ACC112 (cell line): Measurements from ENCODE around the gene DNAJB14.

Experiments used
- H2AFZ ChIP-seq: fragments of 200-600 bp; sonication (generic); one replicate; pipeline ENCODE4 v1.6.0; 2017; ENCODE audit warnings: antibody characterized with exemption, low read length; ENCODE audit not compliant: unreplicated experiment
- H3K27ac ChIP-seq: fragments of 200-600 bp; sonication (generic); 2 replicates; pipeline ENCODE4 v1.5.1; 2014; ENCODE audit warnings: low read depth, mild to moderate bottlenecking, antibody characterized with exemption, low read length, moderate library complexity
- H3K27me3 ChIP-seq: fragments of 200-600 bp; sonication (generic); 2 replicates; pipeline ENCODE4 v1.6.1; 2014; ENCODE audit warnings: mild to moderate bottlenecking, antibody characterized with exemption, low read length, moderate library complexity, mixed read lengths; ENCODE audit not compliant: insufficient read depth
- H3K36me3 ChIP-seq: fragments of 200-600 bp; sonication (generic); 2 replicates; pipeline ENCODE4 v1.6.1; 2016; ENCODE audit warnings: mild to moderate bottlenecking, antibody characterized with exemption, low read length, moderate library complexity, mixed read lengths; ENCODE audit not compliant: insufficient read depth
- H3K4me1 ChIP-seq: fragments of 200-600 bp; sonication (generic); one replicate; pipeline ENCODE4 v1.6.1; 2016; ENCODE audit warnings: low read length, mixed read lengths; ENCODE audit not compliant: insufficient read depth, unreplicated experiment, control insufficient read depth
- H3K4me3 ChIP-seq: fragments of 200-600 bp; sonication (generic); 2 replicates; pipeline ENCODE4 v1.5.1; 2014; ENCODE audit warnings: mild to moderate bottlenecking, low read depth, low read length
- H3K79me2 ChIP-seq: fragments of 200-600 bp; sonication (generic); one replicate; pipeline ENCODE4 v1.6.0; 2016; ENCODE audit warnings: low read length; ENCODE audit not compliant: control insufficient read depth, unreplicated experiment, insufficient read depth

DNAJB14 gene

DNA sequence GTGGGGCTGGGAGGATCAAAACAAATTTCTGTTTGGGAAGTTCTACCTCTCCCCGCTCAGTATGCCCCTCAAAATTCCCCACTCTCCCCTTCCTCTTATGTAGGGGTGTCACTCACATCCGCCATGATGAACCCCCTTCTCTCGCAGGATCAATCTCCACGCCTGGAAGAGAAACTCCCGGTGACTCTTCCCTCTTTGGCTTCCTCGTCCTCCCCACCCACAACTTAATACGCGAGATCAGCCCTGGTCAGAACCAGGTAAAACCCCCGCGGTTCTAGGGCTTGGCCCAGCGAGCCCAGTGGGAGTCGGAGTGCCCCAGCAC, 52.6 kb downstream of the DNAJB14 start:
- H3K4me1 ChIP-seq = peaks cover 24% of the 10 kb centered on the region
- peak overlapping the region; percentile 31 for H2AFZ ChIP-seq
- H3K27ac ChIP-seq = peak overlapping the region; percentile 50
- H3K79me2 ChIP-seq = peaks cover 46% of the 10 kb centered on the region
- H3K36me3 ChIP-seq = 0 out of 2 replicates have a peak, but pooled peaks cover 4% of the 10 kb centered on the region
- H3K27me3 ChIP-seq = no peaks in the 10 kb centered on the region
- H3K4me3 ChIP-seq = peak overlapping the region; percentile 79

DNA sequence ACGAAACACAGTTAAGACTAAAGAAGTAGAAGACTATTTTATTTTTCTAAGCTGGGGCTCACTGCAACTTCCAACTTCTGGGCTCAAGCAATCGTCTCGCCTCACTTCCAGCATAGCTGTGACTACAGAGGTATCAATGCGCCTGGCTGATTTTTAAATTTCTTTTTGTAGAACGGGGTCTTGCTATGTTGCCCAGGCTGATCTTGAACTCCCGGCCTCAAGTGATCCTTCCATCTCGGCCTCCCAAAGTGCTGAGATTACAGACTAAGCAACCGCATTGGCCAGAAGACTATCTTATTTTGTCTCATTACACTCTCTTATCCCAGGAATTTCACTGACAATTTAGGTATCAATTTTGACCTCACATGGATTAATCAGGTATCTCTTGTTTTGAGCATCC, 53.4 kb downstream of the DNAJB14 start:
- H3K27ac ChIP-seq = no peak overlapping the region
- 0 out of 2 replicates have a peak, but pooled peaks cover 4% of the 10 kb centered on the region for H3K36me3 ChIP-seq
- H3K4me1 ChIP-seq = peaks cover 24% of the 10 kb centered on the region
- H2AFZ ChIP-seq = no peak overlapping the region
- no peaks in the 10 kb centered on the region for H3K27me3 ChIP-seq
- peak overlapping the region; percentile 79 for H3K4me3 ChIP-seq
- peaks cover 50% of the 10 kb centered on the region for H3K79me2 ChIP-seq

DNA sequence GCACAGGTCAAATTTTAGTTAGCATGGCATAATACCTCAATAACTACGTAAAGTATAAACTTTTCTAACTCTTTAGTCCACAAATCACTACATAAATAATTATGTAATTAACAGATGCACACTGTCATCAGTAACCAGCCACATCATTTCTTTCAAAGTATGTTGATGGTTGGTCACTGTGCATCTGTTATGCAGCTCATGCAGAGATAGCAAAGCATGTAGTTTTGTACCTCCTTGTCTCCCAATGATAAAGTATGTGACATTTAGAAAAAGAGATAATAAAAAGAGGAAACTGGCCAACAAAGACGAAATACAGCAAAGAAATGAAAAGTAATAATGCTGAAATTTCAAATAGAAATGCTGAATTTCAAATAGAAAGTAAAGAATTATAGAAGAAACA, 55.1 kb downstream of the DNAJB14 start:
- Histone ChIP-seq H3K27me3 (no peaks in the 10 kb centered on the region), H3K4me1 (peaks cover 31% of the 10 kb centered on the region), H3K27ac (no peak overlapping the region), H3K36me3 (0 out of 2 replicates have a peak, but pooled peaks cover 8% of the 10 kb centered on the region), H2AFZ (no peak overlapping the region), H3K79me2 (peaks cover 56% of the 10 kb centered on the region), H3K4me3 (no peak overlapping the region)

DNA sequence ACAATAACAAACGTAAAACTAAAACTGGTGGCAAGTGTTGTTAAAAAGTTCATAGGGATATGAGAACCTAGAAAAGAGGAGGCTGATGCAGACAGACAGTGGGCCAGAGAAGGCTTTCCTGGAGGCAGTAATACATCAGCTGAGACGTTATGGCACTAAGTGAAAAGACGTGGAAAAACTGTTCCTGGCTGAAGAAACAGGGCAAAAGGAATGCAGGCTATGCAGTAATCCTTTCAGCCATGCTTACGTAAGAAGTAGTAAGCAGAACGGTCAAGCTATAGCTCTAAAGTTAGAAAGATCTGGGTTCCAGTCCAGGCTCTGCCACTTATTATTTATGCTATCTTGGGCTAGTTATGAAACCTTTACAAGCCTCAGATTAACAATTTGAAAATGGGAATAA, 58.6 kb downstream of the DNAJB14 start:
- H3K27ac ChIP-seq = no peak overlapping the region
- peaks cover 12% of the 10 kb centered on the region for H3K36me3 ChIP-seq
- no peak overlapping the region for H3K4me3 ChIP-seq
- H3K27me3 ChIP-seq = no peaks in the 10 kb centered on the region
- H3K4me1 ChIP-seq = peaks cover 31% of the 10 kb centered on the region
- peaks cover 42% of the 10 kb centered on the region for H3K79me2 ChIP-seq
- H2AFZ ChIP-seq = no peak overlapping the region

DNA sequence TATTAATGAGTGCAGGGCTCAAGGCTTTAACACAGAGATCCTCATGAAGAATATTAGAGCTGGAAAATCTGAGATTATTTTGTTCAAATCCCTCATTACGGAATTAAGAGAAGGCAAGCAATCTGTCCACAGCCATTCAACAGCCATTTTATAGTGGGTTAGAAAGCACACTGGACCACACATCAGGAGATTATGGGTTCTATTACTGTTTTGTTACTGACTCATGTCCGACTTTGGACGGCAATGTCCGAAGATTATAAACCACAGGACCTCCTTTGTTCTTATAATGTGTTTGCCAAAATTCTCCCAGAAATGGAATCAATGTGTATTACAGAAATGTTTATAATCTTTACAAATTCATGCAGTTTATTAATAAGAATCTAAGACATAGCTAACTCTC, 60.3 kb downstream of the DNAJB14 start:
- peak overlapping the region; percentile 24; the same call in 1 of the 2 replicates for H3K27ac ChIP-seq

DNA sequence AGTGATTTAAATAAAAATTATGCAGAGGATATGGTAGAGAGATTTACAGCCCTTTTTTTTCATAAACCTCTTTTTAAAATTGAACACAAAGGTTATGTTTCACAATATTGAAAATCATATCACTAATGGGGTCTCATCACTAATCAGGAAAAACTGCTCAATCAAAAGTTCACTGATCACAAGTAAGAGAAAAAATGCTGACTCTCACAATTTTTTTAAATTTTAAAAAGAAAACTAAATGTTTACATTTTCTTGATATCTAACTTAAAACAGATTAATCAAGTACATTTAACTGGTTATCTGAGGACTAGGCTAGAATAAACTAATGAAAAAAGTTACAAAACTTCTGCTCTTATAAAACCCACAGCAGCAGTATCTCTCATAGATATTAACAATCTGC, 60.7 kb downstream of the DNAJB14 start:
- H3K27me3 ChIP-seq = no peaks in the 10 kb centered on the region
- H2AFZ ChIP-seq = no peak overlapping the region
- H3K4me3 ChIP-seq = 0 out of 2 replicates have a peak overlapping the region, but pooled peaks have one; percentile 29
- H3K27ac ChIP-seq = peak overlapping the region; percentile 24; the same call in 1 of the 2 replicates
- H3K36me3 ChIP-seq = peaks cover 22% of the 10 kb centered on the region
- peaks cover 21% of the 10 kb centered on the region for H3K79me2 ChIP-seq
- peaks cover 16% of the 10 kb centered on the region for H3K4me1 ChIP-seq

More for the DNA sequence above, 60.3 kb downstream of the DNAJB14 start:
- no peaks in the 10 kb centered on the region for H3K27me3 ChIP-seq
- H3K79me2 ChIP-seq = peaks cover 26% of the 10 kb centered on the region
- H3K4me3 ChIP-seq = peak overlapping the region; percentile 29
- H2AFZ ChIP-seq = no peak overlapping the region
- H3K36me3 ChIP-seq = peaks cover 19% of the 10 kb centered on the region
- H3K4me1 ChIP-seq = peaks cover 20% of the 10 kb centered on the region

DNA sequence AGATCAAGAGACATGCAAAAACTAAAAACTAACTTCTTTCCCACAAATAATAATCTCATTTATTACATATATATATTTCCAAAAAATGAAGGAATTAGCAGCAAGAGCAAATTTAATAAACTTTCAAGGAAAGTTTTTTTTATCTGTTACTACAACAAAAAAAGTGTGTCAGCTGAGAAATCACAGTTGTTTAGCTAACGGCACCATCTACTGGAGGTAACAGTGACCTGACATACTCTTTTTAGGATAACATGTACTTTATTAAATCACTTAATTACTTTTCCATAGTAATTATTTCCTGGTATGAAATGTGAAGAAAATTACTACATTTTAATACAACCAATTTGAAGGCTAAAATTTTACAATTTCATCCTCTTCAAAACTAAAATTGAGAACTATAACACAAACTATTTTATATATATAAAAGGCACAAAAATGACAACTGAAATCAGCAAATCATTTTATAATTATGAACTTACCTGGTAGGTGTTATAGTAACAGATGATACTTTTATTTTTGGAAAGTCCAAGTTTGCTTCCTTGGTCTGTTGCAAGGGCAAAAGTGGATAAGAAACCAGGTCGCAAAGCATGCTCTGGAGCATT, 61.3 kb downstream of the DNAJB14 start:
- Histone ChIP-seq H3K4me3 (no peak overlapping the region), H3K27ac (no peak overlapping the region), H3K27me3 (no peaks in the 10 kb centered on the region), H2AFZ (no peak overlapping the region), H3K79me2 (peaks cover 16% of the 10 kb centered on the region), H3K36me3 (peaks cover 26% of the 10 kb centered on the region), H3K4me1 (peaks cover 13% of the 10 kb centered on the region)

DNA sequence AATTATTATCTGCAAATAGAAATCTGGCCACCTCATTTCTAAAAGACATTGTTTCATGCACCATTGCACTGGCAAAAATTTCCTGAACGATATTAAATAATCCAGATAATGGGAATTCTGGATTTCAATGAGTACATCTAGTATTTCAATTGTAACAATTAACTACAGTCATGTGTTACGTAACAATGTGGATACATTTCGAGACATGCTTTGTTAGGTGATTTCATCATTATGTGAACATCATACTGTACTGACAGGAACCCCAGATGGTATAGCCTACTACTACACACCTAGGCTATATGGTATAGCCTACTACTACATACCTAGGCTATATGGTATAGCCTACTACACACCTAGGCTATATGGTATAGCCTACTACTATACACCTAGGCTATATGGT, 67.0 kb downstream of the DNAJB14 start:
- Histone ChIP-seq H3K4me1 (no peaks in the 10 kb centered on the region), H3K79me2 (no peaks in the 10 kb centered on the region), H3K27ac (no peak overlapping the region), H3K4me3 (no peak overlapping the region), H3K27me3 (no peaks in the 10 kb centered on the region), H3K36me3 (peaks cover 32% of the 10 kb centered on the region), H2AFZ (no peak overlapping the region)

DNA sequence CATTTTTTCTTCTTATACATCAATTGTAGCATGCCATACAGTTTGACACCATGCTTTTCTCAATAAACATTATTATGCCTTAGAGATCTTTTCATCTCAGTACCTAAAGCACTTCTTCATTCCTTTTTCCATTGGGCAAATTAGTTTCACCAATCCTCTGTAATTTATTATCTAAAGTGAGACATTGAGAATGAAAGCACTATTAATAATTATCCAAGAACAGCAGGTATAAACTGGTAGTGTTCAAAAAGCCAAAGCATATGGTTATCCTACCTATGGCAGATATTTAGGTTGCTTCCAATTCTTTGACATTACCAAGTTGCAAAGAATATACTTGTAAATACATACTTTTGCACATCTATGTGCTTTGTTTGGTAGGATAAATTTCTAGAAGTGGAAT, 67.8 kb downstream of the DNAJB14 start:
- Histone ChIP-seq H3K4me1 (no peaks in the 10 kb centered on the region), H3K36me3 (peaks cover 28% of the 10 kb centered on the region), H3K27me3 (no peaks in the 10 kb centered on the region), H3K79me2 (no peaks in the 10 kb centered on the region), H2AFZ (no peak overlapping the region), H3K4me3 (no peak overlapping the region), H3K27ac (no peak overlapping the region)

DNA sequence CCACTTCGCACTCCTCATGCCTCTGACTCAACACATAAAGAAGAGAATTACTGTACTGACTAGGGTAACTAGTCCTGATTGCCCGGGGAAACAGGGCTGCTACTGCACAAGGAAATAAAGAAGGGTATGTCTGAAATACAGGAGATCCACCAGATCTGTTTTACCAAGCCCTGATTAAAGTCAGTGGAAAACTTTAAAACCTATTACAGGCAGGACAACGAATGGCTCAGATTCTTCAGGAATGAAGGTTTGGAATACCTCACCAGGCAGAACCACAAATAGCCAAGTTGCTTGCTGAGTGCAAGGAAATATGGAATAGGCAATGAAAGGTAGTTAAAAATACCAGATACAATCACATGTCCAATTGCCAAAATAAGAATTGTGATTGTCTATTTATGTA, 69.5 kb downstream of the DNAJB14 start:
- Histone ChIP-seq H3K36me3 (peaks cover 25% of the 10 kb centered on the region), H3K27me3 (no peaks in the 10 kb centered on the region), H3K4me1 (no peaks in the 10 kb centered on the region), H2AFZ (no peak overlapping the region), H3K79me2 (no peaks in the 10 kb centered on the region), H3K27ac (no peak overlapping the region), H3K4me3 (no peak overlapping the region)

DNA sequence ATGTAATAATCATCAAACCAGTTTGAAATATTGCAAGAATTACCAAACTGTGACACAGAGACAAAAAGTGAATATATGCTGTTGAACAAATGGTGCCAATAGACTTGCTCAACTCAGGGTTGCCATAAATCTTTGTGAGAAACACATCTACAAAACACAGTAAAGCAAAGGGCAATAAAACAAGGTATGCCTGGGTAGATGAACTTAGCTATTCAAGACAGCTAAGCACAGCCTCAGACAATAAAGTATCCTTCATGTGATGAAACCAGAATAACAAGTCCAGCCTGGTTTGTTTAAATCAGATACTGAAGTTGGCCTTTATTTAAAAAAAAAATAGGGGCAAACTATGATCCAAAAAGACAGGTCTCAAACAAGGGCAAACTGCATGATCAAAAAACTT, 71.3 kb downstream of the DNAJB14 start:
- H3K27me3 ChIP-seq = no peaks in the 10 kb centered on the region
- H3K4me1 ChIP-seq = no peaks in the 10 kb centered on the region
- no peak overlapping the region for H2AFZ ChIP-seq
- H3K4me3 ChIP-seq = no peak overlapping the region
- H3K36me3 ChIP-seq = peaks cover 9% of the 10 kb centered on the region
- H3K79me2 ChIP-seq = no peaks in the 10 kb centered on the region
- no peak overlapping the region for H3K27ac ChIP-seq
